H1 (cell line): Measurements from ENCODE around the gene CBY1. TPM values are rescaled to one million over a fixed set of nuclear protein-coding genes. Genes with fewer than 3 reads are reported as not detected.

Source experiments
- CTCF ChIA-PET: fragments of 300-600 bp; sonication (Branson Sonifier 250); formaldehyde crosslinking; loops from one replicate; lab custom pipeline; 2021; ENCODE audit not compliant: partially characterized antibody; lab: Charles Lee
- POLR2A ChIA-PET: fragments of 300-600 bp; sonication (Branson Sonifier 250); formaldehyde crosslinking; loops from one replicate; lab custom pipeline; 2021; ENCODE audit warnings: inconsistent platforms; ENCODE audit not compliant: partially characterized antibody; lab: Charles Lee
- DNase-seq, 2 experiments: peaks; one replicate each; pipeline versions ENCODE4 v3.0.0 to v3.0.0-alpha.2; 2010 to 2022; ENCODE audit warnings: low spot score in 2 of 2, low read depth in 1 of 2, mixed read lengths in 1 of 2
- FAIRE-seq: peaks from 2 replicates; lab custom pipeline; 2011; peaks lifted over from hg19 to GRCh38; lab: Jason Lieb, UNC
- H2AFZ ChIP-seq: 2 replicates; pipeline ENCODE4 v1.8.1; 2012; ENCODE audit warnings: low read length, inconsistent platforms
- H2AK5ac ChIP-seq: 2 replicates; pipeline ENCODE4 v1.6.1; 2013; ENCODE audit warnings: low read depth, low read length
- H2BK120ac ChIP-seq: replicated peaks from 2 replicates; pipeline ENCODE3; 2013; ENCODE audit warnings: low read depth, low read length, inconsistent platforms
- H2BK12ac ChIP-seq: 2 replicates; pipeline ENCODE4 v1.6.1; 2013; ENCODE audit warnings: low read depth, low read length
- H2BK15ac ChIP-seq: 2 replicates; pipeline ENCODE4 v1.6.1; 2013; ENCODE audit warnings: low read length
- H2BK20ac ChIP-seq: 2 replicates; pipeline ENCODE4 v1.6.1; 2013; ENCODE audit warnings: low read length
- H2BK5ac ChIP-seq: 2 replicates; pipeline ENCODE4 v1.6.1; 2013; ENCODE audit warnings: low read depth, low read length
- H3K14ac ChIP-seq: 2 replicates; pipeline ENCODE4 v1.6.1; 2013; ENCODE audit warnings: inconsistent platforms; ENCODE audit not compliant: insufficient read length
- H3K18ac ChIP-seq: 2 replicates; pipeline ENCODE4 v1.6.1; 2013; ENCODE audit warnings: low read length; ENCODE audit errors: extremely low read depth
- H3K23ac ChIP-seq: 2 replicates; pipeline ENCODE4 v1.6.1; 2013; ENCODE audit warnings: inconsistent platforms; ENCODE audit not compliant: insufficient read length
- H3K23me2 ChIP-seq: 2 replicates; pipeline ENCODE4 v1.6.1; 2013; ENCODE audit warnings: low read depth, low read length
- H3K27ac ChIP-seq: 2 replicates; pipeline ENCODE4 v1.6.1; 2011; ENCODE audit warnings: low read depth, low read length, inconsistent platforms
- H3K27me3 ChIP-seq, 4 experiments: replicated peaks in 1 of 4; 1 replicate in 1 of 4; 2 replicates in 3 of 4; pipeline versions ENCODE4 v1.6.1 to v1.8.1; 2011 to 2013; ENCODE audit warnings: low read length in 3 of 4, mild to moderate bottlenecking in 3 of 4, inconsistent platforms in 2 of 4, mixed read lengths in 2 of 4, moderate library complexity in 1 of 4; ENCODE audit not compliant: control insufficient read depth in 3 of 4, insufficient read depth in 3 of 4; ENCODE audit errors: extremely low read depth in 1 of 4
- H3K36me3 ChIP-seq, 4 experiments: 2 replicates each; pipeline versions ENCODE4 v1.6.1 to v1.8.1; 2011 to 2013; ENCODE audit warnings: mild to moderate bottlenecking in 4 of 4, low read length in 3 of 4, moderate library complexity in 2 of 4, control low read depth in 1 of 4, inconsistent platforms in 1 of 4; ENCODE audit not compliant: insufficient read depth in 4 of 4, control insufficient read depth in 2 of 4
- H3K4ac ChIP-seq: replicated peaks from 2 replicates; pipeline ENCODE3; 2013; ENCODE audit warnings: low read length, low read depth, mixed read lengths, inconsistent platforms; ENCODE audit not compliant: insufficient read length
- H3K4me1 ChIP-seq, 4 experiments: replicated peaks in 1 of 4; 1 replicate in 1 of 4; 2 replicates in 3 of 4; pipeline versions ENCODE4 v1.6.1 to v1.8.1; 2011 to 2013; ENCODE audit warnings: low read length in 3 of 4, inconsistent platforms in 2 of 4, mixed read lengths in 1 of 4; ENCODE audit not compliant: insufficient read depth in 4 of 4, control insufficient read depth in 3 of 4
- H3K4me2 ChIP-seq, 2 experiments: 2 replicates each; pipeline versions ENCODE4 v1.6.1 to v1.8.1; 2011 to 2013; ENCODE audit warnings: low read depth in 2 of 2, low read length in 2 of 2, control low read depth in 1 of 2, inconsistent platforms in 1 of 2, mild to moderate bottlenecking in 1 of 2; ENCODE audit not compliant: insufficient read depth in 1 of 2
- H3K4me3 ChIP-seq, 4 experiments: fragments of 200-600, 300-600 bp in 1 of 4; sonication (generic), shearing (Covaris generic), sonication (Bioruptor Twin) in 1 of 4; 2 replicates each; pipeline versions ENCODE4 v1.5.1 to v1.8.1; 2011 to 2016; ENCODE audit warnings: low read length in 4 of 4, low read depth in 3 of 4, control low read depth in 2 of 4, inconsistent platforms in 2 of 4, mild to moderate bottlenecking in 2 of 4, mixed read lengths in 1 of 4, moderate library complexity in 1 of 4; ENCODE audit not compliant: insufficient read depth in 2 of 4; ENCODE audit errors: extremely low read depth in 1 of 4
- H3K56ac ChIP-seq: replicated peaks from 2 replicates; pipeline ENCODE3; 2013; ENCODE audit warnings: low read depth, mild to moderate bottlenecking, mixed read lengths, low read length, inconsistent platforms; ENCODE audit not compliant: insufficient read length
- H3K79me1 ChIP-seq: 2 replicates; pipeline ENCODE4 v1.6.1; 2013; ENCODE audit warnings: low read depth, low read length, control low read depth
- H3K79me2 ChIP-seq, 2 experiments: 2 replicates each; pipeline versions ENCODE4 v1.6.1 to v1.8.1; 2012 to 2013; ENCODE audit warnings: low read length in 2 of 2, mild to moderate bottlenecking in 2 of 2, inconsistent platforms in 1 of 2; ENCODE audit not compliant: insufficient read depth in 2 of 2, control insufficient read depth in 1 of 2
- H3K9ac ChIP-seq, 4 experiments: replicated peaks in 1 of 4; 1 replicate in 1 of 4; 2 replicates in 3 of 4; pipeline versions ENCODE4 v1.6.1 to v1.8.1; 2011 to 2013; ENCODE audit warnings: low read depth in 3 of 4, low read length in 3 of 4, control low read depth in 2 of 4, mild to moderate bottlenecking in 2 of 4, moderate library complexity in 2 of 4, inconsistent platforms in 1 of 4; ENCODE audit errors: extremely low read depth in 1 of 4
- H3K9me3 ChIP-seq, 2 experiments: 2 replicates each; pipeline versions ENCODE4 v1.6.1 to v1.8.1; 2012 to 2013; ENCODE audit warnings: mild to moderate bottlenecking in 2 of 2, moderate library complexity in 2 of 2, control low read depth in 1 of 2, inconsistent platforms in 1 of 2, low read depth in 1 of 2, low read length in 1 of 2, mixed read lengths in 1 of 2; ENCODE audit not compliant: insufficient read depth in 2 of 2
- H4K20me1 ChIP-seq, 2 experiments: replicated peaks in 1 of 2; 2 replicates each; pipeline versions ENCODE3 to v1.8.1; 2011 to 2013; ENCODE audit warnings: inconsistent platforms in 2 of 2, low read length in 2 of 2, mild to moderate bottlenecking in 1 of 2; ENCODE audit not compliant: insufficient read depth in 2 of 2, control insufficient read depth in 1 of 2
- H4K5ac ChIP-seq: 2 replicates; pipeline ENCODE4 v1.6.1; 2013; ENCODE audit warnings: low read length, low read depth, mixed read lengths, inconsistent platforms; ENCODE audit not compliant: insufficient read length
- H4K8ac ChIP-seq: 2 replicates; pipeline ENCODE4 v1.8.0; 2013; ENCODE audit warnings: mild to moderate bottlenecking, moderate library complexity, low read length, inconsistent platforms; ENCODE audit not compliant: insufficient read depth; ENCODE audit errors: extremely low read depth
- H4K91ac ChIP-seq: replicated peaks from 2 replicates; pipeline ENCODE3; 2013; ENCODE audit warnings: low read length, mixed read lengths, inconsistent platforms; ENCODE audit not compliant: insufficient read length
- WGBS, 2 experiments: shearing (Covaris generic) in 1 of 2; methylation state at CpG; one replicate each; pipeline versions ENCODE4 v1.1.6 to v1.1.7; 2013 to 2015; ENCODE audit warnings: low lambda C conversion rate in 2 of 2, mixed read lengths in 2 of 2, inconsistent platforms in 1 of 2, low coverage in 1 of 2, missing lambda C conversion rate in 1 of 2; ENCODE audit not compliant: insufficient replicate concordance in 2 of 2, insufficient coverage in 1 of 2, insufficient read length in 1 of 2; ENCODE audit errors: extremely low coverage in 1 of 2, missing lambda C conversion rate in 1 of 2; 5-methylcytosine and 5-hydroxymethylcytosine counted together
- long read RNA-seq, 2 experiments: library from RNA in 1 of 2; library from capped mRNA in 1 of 2; stranded (forward); transcript quantifications; one replicate each; pipeline ENCODE4 v2.0.0, GENCODE V29; 2021; ENCODE audit warnings: inconsistent platforms in 1 of 2
- polyA minus RNA-seq, 3 experiments: library from RNA; depleted of rRNA, polyadenylated mRNA; stranded (reverse); fragments of >200 nt; gene quantifications; 1 replicate in 2 of 3; 2 replicates in 1 of 3; pipeline ENCODE4 v1.2.3, GENCODE V29; 2011
- polyA plus RNA-seq, 7 experiments: library from polyadenylated mRNA; depleted of rRNA in 3 of 7; stranded (reverse) in 5 of 7; unstranded in 2 of 7; fragments of >200 nt in 5 of 7; fragments of 200-250 nt in 2 of 7; gene quantifications; 1 replicate in 5 of 7; 2 replicates in 1 of 7; 4 replicates in 1 of 7; pipeline versions ENCODE4 v1.2.1 to v1.2.3, GENCODE V29; 2011 to 2013; ENCODE audit warnings: missing spikeins in 2 of 7, mixed read lengths in 2 of 7
- total RNA-seq: library from RNA; stranded (reverse); fragmentation: NEBNext Ultra II Directional; extraction: Animal tissue kit (Norgen Biotek cat#: 25700); gene quantifications from 2 replicates; pipeline ENCODE4 v1.2.1, GENCODE V29; 2021

CBY1 gene
- total RNA-seq (23.2 and 24.4 TPM in 2 replicates), polyA plus RNA-seq (2011; rRNA removed) (28.5 and 30.2 TPM in 2 replicates), polyA minus RNA-seq (2011; rRNA and poly(A)+ RNA removed) (8.6 and 12.6 TPM in 2 replicates)
- polyA plus RNA-seq (2011; cell fraction: cytosol; rRNA removed) = 31.5 TPM
- polyA plus RNA-seq (2011; cell fraction: nucleus; rRNA removed) = 18.3 TPM
- 32.1 to 38.0 TPM (median 36.1 TPM) in 4 replicates for polyA plus RNA-seq (2012, experiment 1 of 2)
- polyA plus RNA-seq (2012, experiment 2 of 2) = 25.5 TPM
- polyA plus RNA-seq (2013, experiment 1 of 2) = 22.9 TPM
- 22.9 TPM for polyA plus RNA-seq (2013, experiment 2 of 2)
- 9.0 TPM for polyA minus RNA-seq (2011; cell fraction: cytosol; rRNA and poly(A)+ RNA removed)
- 6.0 TPM for polyA minus RNA-seq (2011; cell fraction: nucleus; rRNA and poly(A)+ RNA removed)
- long read RNA-seq, experiment 1, partial matches to known transcripts = 5 of 11 reads
- long read RNA-seq, experiment 1, other reads (novel, unspliced or antisense) = 2 of 11 reads
- long read RNA-seq, experiment 2, transcript CBY1-202 (6 exons, 1,269 nt) = minor isoform, 8 of 133 reads
- long read RNA-seq, experiment 2, transcript CBY1-201 (5 exons, 1,133 nt) = major isoform, 47 of 133 reads
- long read RNA-seq, experiment 2, partial matches to known transcripts = 54 of 133 reads
- long read RNA-seq, experiment 2, other reads (novel, unspliced or antisense) = 20 of 133 reads

DNA sequence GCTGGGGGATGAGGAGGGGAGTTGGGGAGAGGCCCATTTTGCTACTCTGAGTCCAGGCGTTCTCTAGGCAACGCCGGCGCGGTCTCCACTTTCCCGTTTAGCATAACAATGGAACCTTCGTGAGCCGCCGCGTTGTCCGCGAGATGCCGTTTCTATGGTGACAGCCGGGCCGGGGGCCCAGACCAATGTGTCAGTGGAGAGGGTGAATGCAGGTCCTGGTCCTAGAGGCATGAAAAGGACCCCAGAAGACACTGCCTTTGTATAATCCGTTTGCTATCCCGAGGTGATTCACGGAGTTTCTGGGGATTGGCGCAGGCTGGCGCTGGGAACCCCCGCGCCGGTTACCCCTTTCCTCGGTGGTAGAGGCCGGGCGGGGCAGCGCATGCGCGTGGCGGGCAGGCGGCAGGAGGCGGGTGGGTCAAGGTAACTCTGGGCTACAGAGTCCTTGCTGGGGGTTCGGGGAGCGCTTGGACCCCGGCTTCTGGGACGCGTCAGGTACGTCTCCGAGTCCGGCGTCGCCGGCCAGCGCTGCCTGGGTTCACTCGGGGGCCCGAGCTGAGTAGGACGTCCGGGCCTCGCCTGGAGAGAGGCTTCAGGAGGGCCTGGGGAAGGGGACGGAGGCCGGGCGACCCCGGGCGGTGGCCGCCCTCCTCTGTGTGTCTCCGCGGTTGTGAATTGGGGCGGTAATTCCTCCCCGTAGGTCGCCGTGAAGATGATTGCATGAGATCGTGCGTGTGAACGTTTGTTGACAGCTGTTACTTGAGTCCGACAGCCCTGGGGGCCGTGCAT, at the start of gene CBY1, which contains the start of gene FAM227A:
Gene CBY1, plus strand, starts transcription at position 383 of the 789 bp plus-strand sequence. CDS start 11,417 bp downstream, outside the sequence.
Gene FAM227A, minus strand, starts transcription at position 137 of the 789 bp plus-strand sequence. CDS start 6,224 bp downstream, outside the sequence.
- H2AFZ ChIP-seq = peak within 1 kb of the TSS; percentile 98
- 1% methylated on average over 61 of the region's 66 CpGs; no CpG with 5 or more reads in 1 of the 2 experiments for WGBS, 2 experiments
- H4K5ac ChIP-seq = peak within 1 kb of the TSS; percentile 99
- peaks cover 5% of the 10 kb centered on the region for H3K23me2 ChIP-seq
- DNase-seq (peak; percentile 65 to 97), FAIRE-seq (peak; percentile 85)
- peak within 1 kb of the TSS; percentile 99 for H3K18ac ChIP-seq
- H3K4me2 ChIP-seq = peak within 1 kb of the TSS; percentile 75 to 90
- H3K79me2 ChIP-seq = 0 out of 4 replicates have a peak, but pooled peaks cover 0 to 7% of the 10 kb centered on the region in 2 experiments
- H2BK5ac ChIP-seq = peak within 1 kb of the TSS; percentile 99
- H2BK120ac ChIP-seq = peak within 1 kb of the TSS; percentile 76
- CTCF ChIA-PET = interaction anchor here (1.6 kb wide), 1 partner anchor 23 kb away, joined by 4 read pairs; no protein-coding TSS in a partner anchor
- H3K4me1 ChIP-seq = peaks cover 0 to 5% (median 1%) of the 10 kb centered on the region in 4 experiments; a peak in 3 of 7 replicates
- H4K91ac ChIP-seq = peak within 1 kb of the TSS; percentile 90
- POLR2A ChIA-PET = interaction anchor here (0.6 to 1.4 kb wide), 6 partner anchors 11 to 56 kb away, joined by 3 to 5 read pairs (median 4); partner anchors contain the start of gene GTPBP1
- no peaks in the 10 kb centered on the region for H4K20me1 ChIP-seq
- peak within 1 kb of the TSS; percentile 98 for H2BK12ac ChIP-seq
- H3K9ac ChIP-seq = peak within 1 kb of the TSS; percentile 76 to 99 (median 98)
- no peaks in the 10 kb centered on the region for H3K36me3 ChIP-seq
- peak within 1 kb of the TSS; percentile 92 for H3K56ac ChIP-seq
- peak within 1 kb of the TSS; percentile 86 to 94 (median 87) for H3K4me3 ChIP-seq
- H3K9me3 ChIP-seq = no peaks in the 10 kb centered on the region
- no peak within 1 kb of the TSS for H2BK20ac ChIP-seq
- H2AK5ac ChIP-seq = no peak within 1 kb of the TSS
- peak within 1 kb of the TSS; percentile 99 for H3K27ac ChIP-seq
- no peaks in the 10 kb centered on the region for H3K79me1 ChIP-seq
- H3K23ac ChIP-seq = no peak within 1 kb of the TSS
- H4K8ac ChIP-seq = peak within 1 kb of the TSS; percentile 98
- H3K4ac ChIP-seq = no peak within 1 kb of the TSS
- H3K27me3 ChIP-seq = no peaks in the 10 kb centered on the region
- H2BK15ac ChIP-seq = peak within 1 kb of the TSS; percentile 21; the same call in 1 of the 2 replicates
- peak within 1 kb of the TSS; percentile 91 for H3K14ac ChIP-seq
